Neural progenitor cell (in vitro differentiated cells): ENCODE data around the gene PTPRR. TPM values are rescaled to one million over a fixed set of nuclear protein-coding genes. Genes with fewer than 3 reads are reported as not detected.
A peak's percentile ranks its signal among the peaks of the same experiment; 100 is the strongest.

Source experiments
- DNase-seq: peaks from one replicate; pipeline ENCODE4 v3.0.0-alpha.2; 2016; ENCODE audit warnings: low spot score
- H2AFZ ChIP-seq: fragments of 200-600 bp; sonication (generic); replicated peaks from 2 replicates; pipeline ENCODE4 v1.6.1; 2016; ENCODE audit warnings: antibody characterized with exemption
- H3F3A ChIP-seq: fragments of 200-600 bp; sonication (generic); 2 replicates; pipeline ENCODE4 v1.6.1; 2016; ENCODE audit warnings: antibody characterized with exemption, low read depth
- H3K27ac ChIP-seq: fragments of 200-600 bp; sonication (generic); 2 replicates; pipeline ENCODE4 v1.5.1; 2016; ENCODE audit warnings: mild to moderate bottlenecking
- H3K27me3 ChIP-seq: fragments of 200-600 bp; sonication (generic); 2 replicates; pipeline ENCODE4 v1.6.1; 2016; ENCODE audit warnings: mild to moderate bottlenecking, moderate library complexity
- H3K36me3 ChIP-seq: fragments of 200-600 bp; sonication (generic); 2 replicates; pipeline ENCODE4 v1.5.1; 2016
- H3K4me1 ChIP-seq: fragments of 200-600 bp; sonication (generic); 2 replicates; pipeline ENCODE4 v1.6.1; 2016; ENCODE audit warnings: mixed run types
- H3K4me2 ChIP-seq: fragments of 200-600 bp; sonication (generic); 2 replicates; pipeline ENCODE4 v1.6.1; 2016
- H3K4me3 ChIP-seq: fragments of 200-600 bp; sonication (generic); 2 replicates; pipeline ENCODE4 v1.5.1; 2016
- H3K79me2 ChIP-seq: fragments of 200-600 bp; sonication (generic); 2 replicates; pipeline ENCODE4 v1.6.1; 2016; ENCODE audit warnings: low read depth
- H3K9ac ChIP-seq: fragments of 200-600 bp; sonication (generic); 2 replicates; pipeline ENCODE4 v1.6.1; 2016
- H3K9me3 ChIP-seq: fragments of 200-600 bp; sonication (generic); 2 replicates; pipeline ENCODE4 v1.5.1; 2016; ENCODE audit warnings: low read depth
- H4K20me1 ChIP-seq: fragments of 200-600 bp; sonication (generic); 2 replicates; pipeline ENCODE4 v1.6.1; 2016; ENCODE audit warnings: low read depth
- H3K27ac Mint-ChIP-seq: 3 replicates; pipeline ENCODE4 v1.8.0; 2021; ENCODE audit warnings: mixed read lengths
- H3K27me3 Mint-ChIP-seq: 2 replicates; pipeline ENCODE4 v1.8.0; 2022; ENCODE audit warnings: low read depth, mild to moderate bottlenecking, inconsistent platforms, moderate library complexity, mixed read lengths; ENCODE audit not compliant: insufficient read depth
- H3K36me3 Mint-ChIP-seq: 3 replicates; pipeline ENCODE4 v1.8.0; 2021; ENCODE audit warnings: mixed read lengths
- H3K4me1 Mint-ChIP-seq: 3 replicates; pipeline ENCODE4 v1.8.0; 2021; ENCODE audit warnings: mixed read lengths
- H3K4me3 Mint-ChIP-seq: 3 replicates; pipeline ENCODE4 v1.8.0; 2021; ENCODE audit warnings: mild to moderate bottlenecking, moderate library complexity, mixed read lengths
- H3K9me3 Mint-ChIP-seq: 3 replicates; pipeline ENCODE4 v1.8.0; 2020; ENCODE audit warnings: mixed read lengths
- CTCF ChIP-seq: fragments of 200-600 bp; sonication (generic); IDR thresholded peaks from 2 replicates; pipeline ENCODE4 v1.5.1; 2017; ENCODE audit warnings: antibody characterized with exemption, mild to moderate bottlenecking
- EZH2 ChIP-seq: fragments of 200-600 bp; sonication (generic); IDR thresholded peaks from 2 replicates; pipeline ENCODE4 v1.6.1; 2017; ENCODE audit warnings: antibody characterized with exemption, mild to moderate bottlenecking, moderate library complexity
- EZH2phosphoT487 ChIP-seq: fragments of 200-600 bp; sonication (generic); IDR thresholded peaks from 2 replicates; pipeline ENCODE4 v1.6.1; 2017; ENCODE audit warnings: antibody characterized with exemption
- total RNA-seq: library from RNA; depleted of rRNA; stranded (reverse); fragments of >200 nt; gene quantifications from 2 replicates; pipeline ENCODE4 v1.2.3, GENCODE V29; 2015; ENCODE audit warnings: low replicate concordance

Gene PTPRR
- 0.19 TPM in 1 of 2 replicates, not detected in the other for total RNA-seq

- H3K36me3 Mint-ChIP-seq = no peaks in the 10 kb centered on the region
- Histone ChIP-seq H3K27ac (no peak within 1 kb of the TSS), H3K79me2 (no peaks in the 10 kb centered on the region), H3K4me2 (peak within 1 kb of the TSS; percentile 90), H3K9ac (no peak within 1 kb of the TSS), H3K27me3 (peaks cover 42% of the 10 kb centered on the region), H3K9me3 (no peaks in the 10 kb centered on the region), H4K20me1 (peaks cover 9% of the 10 kb centered on the region), H3K4me3 (peak within 1 kb of the TSS; percentile 55), H2AFZ (peak within 1 kb of the TSS; percentile 88), H3F3A (peaks cover 8% of the 10 kb centered on the region), H3K4me1 (peaks cover 11% of the 10 kb centered on the region), H3K36me3 (no peaks in the 10 kb centered on the region)
- no peak for TF ChIP-seq EZH2
- TF ChIP-seq EZH2phosphoT487 = peak; percentile 39
- H3K4me1 Mint-ChIP-seq = peaks cover 18% of the 10 kb centered on the region
- H3K27ac Mint-ChIP-seq = no peak within 1 kb of the TSS
- H3K27me3 Mint-ChIP-seq = peaks cover 7% of the 10 kb centered on the region
- H3K4me3 Mint-ChIP-seq = peak within 1 kb of the TSS; percentile 85
- DNase-seq = peak; percentile 80
- H3K9me3 Mint-ChIP-seq = no peaks in the 10 kb centered on the region
Measured at GRCh38 chr12:70920251-70920851, at the start of gene PTPRR. Gene PTPRR (minus strand): TSS chr12:70920738. CDS start chr12:70920390, 348 bp downstream.

GRCh38 chr12:70966996-70967790, 46.7 kb upstream of the PTPRR start:
- Histone ChIP-seq H3K79me2 (no peaks in the 10 kb centered on the region), H3K9me3 (no peaks in the 10 kb centered on the region), H2AFZ (no peak overlapping the region), H3F3A (peaks cover 5% of the 10 kb centered on the region), H3K4me3 (no peak overlapping the region), H3K4me2 (no peak overlapping the region), H3K36me3 (no peaks in the 10 kb centered on the region), H3K9ac (no peak overlapping the region), H3K27me3 (no peaks in the 10 kb centered on the region), H4K20me1 (no peaks in the 10 kb centered on the region), H3K4me1 (peaks cover 17% of the 10 kb centered on the region), H3K27ac (no peak overlapping the region)
- peaks cover 5% of the 10 kb centered on the region for H3K36me3 Mint-ChIP-seq
- no peak overlapping the region for H3K27ac Mint-ChIP-seq
- peaks cover 41% of the 10 kb centered on the region for H3K4me1 Mint-ChIP-seq
- peaks cover 8% of the 10 kb centered on the region for H3K9me3 Mint-ChIP-seq
- H3K27me3 Mint-ChIP-seq = no peaks in the 10 kb centered on the region
- TF ChIP-seq EZH2phosphoT487 (no peak), EZH2 (no peak), CTCF (no peak)
- no peak overlapping the region for H3K4me3 Mint-ChIP-seq
- no peak for DNase-seq

- Mint-ChIP-seq H3K27ac (no peak overlapping the region), H3K4me1 (peaks cover 47% of the 10 kb centered on the region), H3K27me3 (no peaks in the 10 kb centered on the region), H3K9me3 (peaks cover 8% of the 10 kb centered on the region), H3K36me3 (peaks cover 5% of the 10 kb centered on the region), H3K4me3 (no peak overlapping the region)
- TF ChIP-seq CTCF (no peak), EZH2 (no peak), EZH2phosphoT487 (no peak)
- no peaks in the 10 kb centered on the region for H3K27me3 ChIP-seq
- H3K4me1 ChIP-seq = peaks cover 29% of the 10 kb centered on the region
- no peak overlapping the region for H3K4me2 ChIP-seq
- no peak overlapping the region for H2AFZ ChIP-seq
- no peaks in the 10 kb centered on the region for H3K9me3 ChIP-seq
- DNase-seq = no peak
- no peak overlapping the region for H3K4me3 ChIP-seq
- no peaks in the 10 kb centered on the region for H4K20me1 ChIP-seq
- H3K9ac ChIP-seq = no peak overlapping the region
- H3F3A ChIP-seq = peaks cover 5% of the 10 kb centered on the region
- H3K36me3 ChIP-seq = no peaks in the 10 kb centered on the region
- no peaks in the 10 kb centered on the region for H3K79me2 ChIP-seq
- no peak overlapping the region for H3K27ac ChIP-seq
Measured at GRCh38 chr12:70966046-70966445, 45.5 kb upstream of the PTPRR start.
